Measurements from ENCODE around the gene LRRTM2.

GRCh38 chr5:138909734-138910133 is 34.6 kb upstream of the LRRTM2 start:
- TF ChIP-seq POLR2A (IDR thresholded peaks at IDR 0.05) (no peak), POLR2AphosphoS5 (IDR thresholded peaks at IDR 0.05) (no peak)
- TF ChIP-seq, protein P1, sequence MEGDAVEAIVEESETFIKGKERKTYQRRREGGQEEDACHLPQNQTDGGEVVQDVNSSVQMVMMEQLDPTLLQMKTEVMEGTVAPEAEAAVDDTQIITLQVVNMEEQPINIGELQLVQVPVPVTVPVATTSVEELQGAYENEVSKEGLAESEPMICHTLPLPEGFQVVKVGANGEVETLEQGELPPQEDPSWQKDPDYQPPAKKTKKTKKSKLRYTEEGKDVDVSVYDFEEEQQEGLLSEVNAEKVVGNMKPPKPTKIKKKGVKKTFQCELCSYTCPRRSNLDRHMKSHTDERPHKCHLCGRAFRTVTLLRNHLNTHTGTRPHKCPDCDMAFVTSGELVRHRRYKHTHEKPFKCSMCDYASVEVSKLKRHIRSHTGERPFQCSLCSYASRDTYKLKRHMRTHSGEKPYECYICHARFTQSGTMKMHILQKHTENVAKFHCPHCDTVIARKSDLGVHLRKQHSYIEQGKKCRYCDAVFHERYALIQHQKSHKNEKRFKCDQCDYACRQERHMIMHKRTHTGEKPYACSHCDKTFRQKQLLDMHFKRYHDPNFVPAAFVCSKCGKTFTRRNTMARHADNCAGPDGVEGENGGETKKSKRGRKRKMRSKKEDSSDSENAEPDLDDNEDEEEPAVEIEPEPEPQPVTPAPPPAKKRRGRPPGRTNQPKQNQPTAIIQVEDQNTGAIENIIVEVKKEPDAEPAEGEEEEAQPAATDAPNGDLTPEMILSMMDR (IDR thresholded peaks at IDR 0.05), result no peak

Data from prostate gland (tissue), 2 donors.